Keratinocyte (primary cell): ENCODE results near the gene TXNDC8.

Source experiments
- CTCF ChIP-seq, 3 experiments: IDR thresholded peaks in 1 of 3; conservative IDR thresholded peaks in 1 of 3; optimal IDR thresholded peaks in 1 of 3; 2 replicates in 2 of 3; 3 replicates in 1 of 3; pipeline versions ENCODE3 to v1.5.1; 2011; ENCODE audit warnings: low read length in 3 of 3, mild to moderate bottlenecking in 3 of 3, moderate library complexity in 2 of 3, control low read depth in 1 of 3, inconsistent platforms in 1 of 3; ENCODE audit not compliant: insufficient read depth in 2 of 3; ENCODE audit errors: extremely low read depth in 1 of 3
- EZH2 ChIP-seq: IDR thresholded peaks from one replicate; pipeline ENCODE4 v1.6.1; 2012; ENCODE audit warnings: inconsistent platforms, mild to moderate bottlenecking, low read length, moderate library complexity

GRCh38 chr9:110355911-110356310, 18.2 kb upstream of the TXNDC8 start:
- TF ChIP-seq CTCF (optimal IDR thresholded peaks at IDR 0.05 in 1 of 3, IDR thresholded peaks at IDR 0.05 in 1 of 3, conservative IDR thresholded peaks at IDR 0.05 in 1 of 3; ENCODE audit: extremely low read depth in 1 of 3, insufficient read depth in 2 of 3, low read length in 3 of 3): no peak
- TF ChIP-seq EZH2: no peak
